A549 (cell line): ENCODE data around the gene GC. TPM values are rescaled to one million over a fixed set of nuclear protein-coding genes. Genes with fewer than 3 reads are reported as not detected.

Experiments
- ATAC-seq, 2 experiments: fragments of 200-7000 bp in 1 of 2; fragments of >200 bp in 1 of 2; cut with Nextera tagmentation in 1 of 2; cut with Tn5 transposase in 1 of 2; 3 replicates each; pipeline versions ENCODE4 v1.8.0 to v1.9.1; 2018 to 2020; ENCODE audit warnings: mild to moderate bottlenecking in 1 of 2, moderate library complexity in 1 of 2
- CTCF ChIA-PET: fragments of 300-600 bp; sonication (Branson Sonifier 250); formaldehyde crosslinking; extraction: SDS; loops from one replicate; lab custom pipeline; 2021; ENCODE audit warnings: antibody characterized with exemption, inconsistent platforms; lab: Yijun Ruan, JAX
- POLR2A ChIA-PET: fragments of 350-600 bp; formaldehyde crosslinking; extraction: SDS; loops from one replicate; lab custom pipeline; 2021; ENCODE audit warnings: antibody characterized with exemption, inconsistent platforms; lab: Yijun Ruan, JAX
- DNase-seq, 2 experiments: peaks; one replicate each; pipeline versions ENCODE4 v3.0.0 to v3.0.0-alpha.2; 2011 to 2016; ENCODE audit warnings: low read depth in 1 of 2, low spot score in 1 of 2
- FAIRE-seq: peaks from 2 replicates; lab custom pipeline; 2011; peaks lifted over from hg19 to GRCh38; lab: Jason Lieb, UNC
- H3K27ac ChIP-seq, 2 experiments: fragments of >200 bp; sonication (Bioruptor Twin); formaldehyde crosslinking; 3 replicates each; pipeline ENCODE4 v1.5.1; 2016 to 2017
- H3K4me1 ChIP-seq: fragments of >200 bp; sonication (Bioruptor Twin); formaldehyde crosslinking; 3 replicates; pipeline ENCODE4 v1.6.1; 2016
- H3K4me2 ChIP-seq: fragments of >200 bp; sonication (Bioruptor Twin); formaldehyde crosslinking; 3 replicates; pipeline ENCODE4 v1.6.1; 2016
- H3K4me3 ChIP-seq: fragments of >200 bp; sonication (Bioruptor Twin); formaldehyde crosslinking; 3 replicates; pipeline ENCODE4 v1.5.1; 2016
- H3K9me3 ChIP-seq: fragments of >200 bp; sonication (Bioruptor Twin); formaldehyde crosslinking; 3 replicates; pipeline ENCODE4 v1.6.1; 2016
- CBX2 ChIP-seq: fragments of 200-600 bp; sonication (generic); IDR thresholded peaks from 2 replicates; pipeline ENCODE4 v1.6.1; 2016; ENCODE audit warnings: low read depth, mild to moderate bottlenecking, borderline replicate concordance
- CBX8 ChIP-seq: fragments of 200-600 bp; sonication (generic); IDR thresholded peaks from 2 replicates; pipeline ENCODE4 v1.6.1; 2016
- CHD2 ChIP-seq: fragments of 150-350 bp; IDR thresholded peaks from 2 replicates; pipeline ENCODE4 v1.6.1; 2014; ENCODE audit warnings: low read length; ENCODE audit not compliant: partially characterized antibody
- EHMT2 ChIP-seq: fragments of 200-600 bp; sonication (generic); IDR thresholded peaks from 2 replicates; pipeline ENCODE4 v1.6.1; 2016; ENCODE audit warnings: antibody characterized with exemption, low read depth, mild to moderate bottlenecking, moderate library complexity
- EP300 ChIP-seq, 2 experiments: fragments of >200 bp; sonication (Bioruptor Twin); formaldehyde crosslinking; IDR thresholded peaks; 2 replicates in 1 of 2; 3 replicates in 1 of 2; pipeline ENCODE4 v1.6.1; 2016 to 2017
- FOSL2 ChIP-seq, 2 experiments: fragments of 450-650 bp in 1 of 2; fragments of >200 bp in 1 of 2; sonication (Bioruptor Twin) in 1 of 2; formaldehyde crosslinking; IDR thresholded peaks; 2 replicates each; pipeline versions ENCODE4 v1.5.0 to v1.6.1; 2016 to 2020; ENCODE audit warnings: mild to moderate bottlenecking in 1 of 2, moderate library complexity in 1 of 2
- GATA3 ChIP-seq: IDR thresholded peaks from 2 replicates; pipeline ENCODE4 v1.6.1; 2012; ENCODE audit warnings: borderline replicate concordance
- HDAC2 ChIP-seq: fragments of 200-600 bp; sonication (generic); IDR thresholded peaks from 2 replicates; pipeline ENCODE4 v1.6.1; 2016
- HOXA7 ChIP-seq: fragments of 250-450 bp; sonication (Bioruptor Pico); IDR thresholded peaks from 2 replicates; pipeline ENCODE4 v1.5.0; 2020; ENCODE audit warnings: mild to moderate bottlenecking, moderate library complexity
- HOXB13 ChIP-seq: fragments of 250-450 bp; sonication (Bioruptor Pico); IDR thresholded peaks from 2 replicates; pipeline ENCODE4 v1.5.0; 2020; ENCODE audit warnings: low read depth, mild to moderate bottlenecking, moderate library complexity
- JUN ChIP-seq, 2 experiments: fragments of >200 bp; sonication (Bioruptor Twin); formaldehyde crosslinking; IDR thresholded peaks; 2 replicates in 1 of 2; 3 replicates in 1 of 2; pipeline ENCODE4 v1.6.1; 2016 to 2017
- KDM1A ChIP-seq: fragments of 200-600 bp; sonication (generic); IDR thresholded peaks from 2 replicates; pipeline ENCODE4 v1.6.1; 2016; ENCODE audit warnings: low read depth, mild to moderate bottlenecking
- KDM5A ChIP-seq: fragments of 200-600 bp; sonication (generic); IDR thresholded peaks from 2 replicates; pipeline ENCODE4 v1.6.1; 2016; ENCODE audit warnings: antibody characterized with exemption, mild to moderate bottlenecking
- MAFK ChIP-seq: fragments of 450-650 bp; IDR thresholded peaks from 2 replicates; pipeline ENCODE4 v1.6.1; 2014; ENCODE audit not compliant: partially characterized antibody
- MAZ ChIP-seq: fragments of 150-350 bp; IDR thresholded peaks from 2 replicates; pipeline ENCODE4 v1.6.1; 2014; ENCODE audit warnings: antibody characterized with exemption, low read depth, low read length, borderline replicate concordance
- MYC ChIP-seq: IDR thresholded peaks from 2 replicates; pipeline ENCODE4 v1.6.1; 2012; ENCODE audit warnings: mild to moderate bottlenecking, inconsistent platforms, low read length, improper control_type of control experiment, borderline replicate concordance
- NFE2L2 ChIP-seq: fragments of 150-350 bp; conservative IDR thresholded peaks from 2 replicates; pipeline ENCODE4 v1.6.1; 2014; ENCODE audit warnings: low read length
- NR3C1 ChIP-seq: fragments of >200 bp; sonication (Bioruptor Twin); formaldehyde crosslinking; IDR thresholded peaks from 3 replicates; pipeline ENCODE4 v1.6.1; 2017
- POLR2A ChIP-seq: IDR thresholded peaks from 2 replicates; pipeline ENCODE4 v1.6.1; 2012; ENCODE audit warnings: mild to moderate bottlenecking, low read length
- RAD21 ChIP-seq, 2 experiments: fragments of >200 bp in 1 of 2; sonication (Bioruptor Twin) in 1 of 2; formaldehyde crosslinking in 1 of 2; IDR thresholded peaks in 1 of 2; conservative IDR thresholded peaks in 1 of 2; 2 replicates in 1 of 2; 3 replicates in 1 of 2; pipeline ENCODE4 v1.6.1; 2012 to 2018; ENCODE audit warnings: inconsistent platforms in 1 of 2
- RARB ChIP-seq: fragments of 250-450 bp; sonication (Bioruptor Pico); IDR thresholded peaks from 2 replicates; pipeline ENCODE4 v1.8.0; 2021; ENCODE audit warnings: mild to moderate bottlenecking, moderate library complexity
- RCOR1 ChIP-seq: fragments of 150-350 bp; IDR thresholded peaks from 2 replicates; pipeline ENCODE4 v1.6.1; 2014; ENCODE audit warnings: antibody characterized with exemption, low read length, low read depth
- TFCP2L1 ChIP-seq: fragments of 250-450 bp; sonication (Bioruptor Pico); IDR thresholded peaks from 2 replicates; pipeline ENCODE4 v1.5.0; 2021; ENCODE audit warnings: mild to moderate bottlenecking
- ZFP36 ChIP-seq: fragments of 450-650 bp; IDR thresholded peaks from 2 replicates; pipeline ENCODE4 v1.6.1; 2014; ENCODE audit warnings: borderline replicate concordance; ENCODE audit not compliant: partially characterized antibody
- WGBS: methylation state at CpG from one replicate; pipeline ENCODE4 v1.1.6; 2017; ENCODE audit errors: missing lambda C conversion rate; 5-methylcytosine and 5-hydroxymethylcytosine counted together
- polyA plus RNA-seq, 4 experiments: library from polyadenylated mRNA; depleted of rRNA in 3 of 4; stranded (reverse); fragments of >200 nt; fragmentation: RNase III in 1 of 4; extraction: RNeasy Plus Mini Kit Qiagen cat#74134 plus additional on column Dnase treatment in 1 of 4; gene quantifications; 2 replicates in 3 of 4; 3 replicates in 1 of 4; pipeline ENCODE4 v1.2.3, GENCODE V29; 2011 to 2017
- TF ChIP-seq, protein P1 (sequence below): fragments of 150-350 bp; IDR thresholded peaks from 2 replicates; pipeline ENCODE4 v1.6.1; 2014; ENCODE audit warnings: low read depth, mild to moderate bottlenecking, low read length
- TF ChIP-seq, protein P2 (sequence below): IDR thresholded peaks from 2 replicates; pipeline ENCODE4 v1.6.1; 2012; ENCODE audit warnings: low read depth, borderline replicate concordance

Gene GC
- polyA plus RNA-seq, 2 of the 4 experiments (the other 2 are of a cell fraction), result not detected

DNA sequence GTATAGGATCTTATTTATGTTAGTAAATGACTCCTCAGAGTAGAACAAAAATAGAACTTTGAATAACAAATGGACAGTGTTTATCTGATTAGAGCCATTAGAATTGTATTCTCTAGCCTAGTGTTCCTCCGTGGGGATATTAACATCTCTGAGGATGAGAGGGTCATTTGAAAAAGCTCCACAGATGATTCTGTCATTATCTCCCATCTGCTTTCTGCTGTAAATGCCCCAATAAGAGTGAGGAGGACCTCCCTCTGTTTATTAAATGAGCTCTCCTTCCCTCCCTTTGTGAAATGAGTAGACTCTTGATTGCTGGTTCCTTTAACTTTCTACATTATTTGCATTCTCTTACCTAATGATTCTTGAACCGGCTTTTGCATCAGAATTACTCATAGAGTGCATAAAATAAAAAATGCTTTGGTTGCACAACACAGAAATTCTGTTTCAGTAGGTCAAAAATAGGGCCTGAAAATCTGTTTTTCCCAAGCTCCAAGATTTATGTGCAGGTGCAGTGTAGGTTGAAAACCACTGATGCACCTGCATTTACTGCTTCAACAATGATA, 18.0 kb downstream of the GC start (continued):
- no peak for TF ChIP-seq GATA3
- no peak for TF ChIP-seq RARB
- no peak for TF ChIP-seq CBX8

DNA sequence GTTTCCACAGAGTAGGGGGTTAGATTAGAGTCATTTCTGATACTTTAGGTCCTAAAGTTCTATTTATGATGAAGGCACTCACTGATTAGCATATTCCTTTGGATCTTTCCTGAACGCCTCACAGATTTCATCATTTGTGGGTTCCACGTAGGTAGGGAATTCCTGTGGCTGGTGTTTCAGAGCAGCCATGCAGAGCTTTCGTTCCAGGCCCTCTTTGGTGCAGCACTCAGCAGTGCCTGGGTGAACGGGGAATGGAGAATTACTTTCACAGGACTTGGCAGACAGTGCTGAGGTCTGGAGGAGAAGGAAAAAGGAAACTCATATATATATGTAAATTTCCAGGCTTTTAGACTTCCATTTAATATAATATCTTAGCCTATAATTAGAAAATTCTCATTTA, 18.5 kb downstream of the GC start:
- no peak overlapping the region for H3K4me2 ChIP-seq
- WGBS, result 17% methylated on average over 4 of the region's 4 CpGs
- DNase-seq, result no peak
- ATAC-seq, result no peak
- no peak for TF ChIP-seq EP300 (IDR thresholded peaks at IDR 0.05)
- TF ChIP-seq HOXA7 (CRISPR knock-in tag), result no peak
- TF ChIP-seq ZFP36, result no peak
- no peak for TF ChIP-seq KDM1A
- no peak for TF ChIP-seq POLR2A
- TF ChIP-seq, all 56 proteins: peak for 0
- H3K4me1 ChIP-seq, result no peaks in the 10 kb centered on the region
- H3K4me3 ChIP-seq, result no peak overlapping the region
- no peak for FAIRE-seq
- ChIA-PET POLR2A (no interaction called here), CTCF (no interaction called here)
- H3K9me3 ChIP-seq, result no peaks in the 10 kb centered on the region
- H3K27ac ChIP-seq, result no peak overlapping the region

DNA sequence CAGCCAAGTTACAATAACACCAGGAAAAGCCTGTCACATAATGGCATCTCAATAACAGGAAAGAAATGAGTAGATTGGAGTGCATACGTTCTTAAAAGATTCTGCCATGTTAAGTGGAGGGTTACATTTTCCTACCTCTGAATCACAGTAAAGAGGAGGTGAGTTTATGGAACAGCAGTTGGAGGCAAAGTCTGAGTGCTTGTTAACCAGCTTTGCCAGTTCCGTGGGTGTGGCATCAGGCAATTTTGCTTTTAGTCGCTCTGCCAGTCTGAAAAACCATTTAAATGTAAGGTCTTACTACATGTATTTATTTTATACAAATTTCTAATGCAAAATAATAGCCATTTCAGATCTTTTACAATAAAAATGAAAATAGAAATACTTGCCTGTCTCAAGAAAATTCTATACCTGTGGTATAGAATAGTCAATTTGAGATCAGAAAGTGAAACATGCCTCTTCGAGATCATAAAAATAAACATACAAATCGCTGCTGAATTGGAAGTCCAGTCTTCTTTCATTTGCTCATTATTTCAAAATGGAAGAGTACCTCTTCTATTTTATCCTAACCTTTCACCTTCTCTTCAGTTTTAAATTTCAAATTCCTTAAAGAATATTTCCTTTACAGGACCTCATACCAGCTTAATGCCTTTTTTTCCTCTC, 31.4 kb downstream of the GC start:
- H3K4me3 ChIP-seq, result no peak overlapping the region
- FAIRE-seq, result no peak
- DNase-seq, result no peak
- ChIA-PET POLR2A (no interaction called here), CTCF (no interaction called here)
- H3K4me2 ChIP-seq, result no peak overlapping the region
- TF ChIP-seq RCOR1 (no peak), EP300 (IDR thresholded peaks at IDR 0.05) (no peak), FOSL2 (IDR thresholded peaks at IDR 0.05) (no peak), FOSL2 (CRISPR knock-in tag; IDR thresholded peaks at IDR 0.05) (no peak), HOXB13 (no peak), NR3C1 (no peak), HDAC2 (no peak)
- H3K4me1 ChIP-seq, result no peaks in the 10 kb centered on the region
- WGBS, result 41% methylated on average over 5 of the region's 5 CpGs
- no peaks in the 10 kb centered on the region for H3K9me3 ChIP-seq
- no peak for ATAC-seq
- H3K27ac ChIP-seq, result no peak overlapping the region

DNA sequence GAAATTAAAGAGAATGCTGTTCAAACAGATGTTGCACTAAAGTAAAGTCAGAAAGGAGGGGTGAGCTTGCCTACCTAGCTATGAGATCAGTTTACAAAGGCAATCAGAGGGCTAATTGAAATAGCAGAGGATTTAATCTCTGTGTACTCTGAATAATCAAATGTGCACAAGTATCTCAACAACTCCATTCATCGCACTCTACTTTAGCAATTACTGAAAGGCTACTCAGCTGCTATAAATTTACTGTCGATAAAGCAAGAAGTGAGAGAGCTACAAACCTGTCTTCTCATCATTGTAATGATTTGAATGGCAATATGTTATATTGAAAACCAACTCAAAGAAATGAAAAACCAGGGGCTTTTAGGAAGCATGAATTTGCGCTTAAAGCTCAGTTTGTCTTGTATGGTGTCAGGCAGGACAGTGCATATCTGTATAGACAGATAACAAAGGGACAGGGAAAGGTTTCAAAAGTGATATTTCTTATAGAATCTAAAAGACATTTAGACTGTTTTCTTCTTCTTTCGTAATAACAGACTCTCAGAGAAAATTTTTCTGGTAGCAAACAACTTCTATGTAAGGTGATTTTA, 34.8 kb downstream of the GC start:
- H3K4me2 ChIP-seq, result no peak overlapping the region
- no peak overlapping the region for H3K27ac ChIP-seq
- ChIA-PET CTCF (no interaction called here), POLR2A (no interaction called here)
- DNase-seq (no peak), ATAC-seq (no peak), FAIRE-seq (no peak)
- TF ChIP-seq NFE2L2 (no peak), ZFP36 (no peak), TFCP2L1 (no peak), CHD2 (no peak), CBX2 (no peak), MAZ (no peak), JUN (IDR thresholded peaks at IDR 0.05) (no peak), MAFK (no peak), HDAC2 (no peak), RAD21 (conservative IDR thresholded peaks at IDR 0.05 in 1 of 2, IDR thresholded peaks at IDR 0.05 in 1 of 2) (no peak), MYC (no peak), EHMT2 (no peak), KDM5A (no peak)
- TF ChIP-seq, protein P1, sequence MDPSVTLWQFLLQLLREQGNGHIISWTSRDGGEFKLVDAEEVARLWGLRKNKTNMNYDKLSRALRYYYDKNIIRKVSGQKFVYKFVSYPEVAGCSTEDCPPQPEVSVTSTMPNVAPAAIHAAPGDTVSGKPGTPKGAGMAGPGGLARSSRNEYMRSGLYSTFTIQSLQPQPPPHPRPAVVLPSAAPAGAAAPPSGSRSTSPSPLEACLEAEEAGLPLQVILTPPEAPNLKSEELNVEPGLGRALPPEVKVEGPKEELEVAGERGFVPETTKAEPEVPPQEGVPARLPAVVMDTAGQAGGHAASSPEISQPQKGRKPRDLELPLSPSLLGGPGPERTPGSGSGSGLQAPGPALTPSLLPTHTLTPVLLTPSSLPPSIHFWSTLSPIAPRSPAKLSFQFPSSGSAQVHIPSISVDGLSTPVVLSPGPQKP, result no peak
- TF ChIP-seq, protein P2, sequence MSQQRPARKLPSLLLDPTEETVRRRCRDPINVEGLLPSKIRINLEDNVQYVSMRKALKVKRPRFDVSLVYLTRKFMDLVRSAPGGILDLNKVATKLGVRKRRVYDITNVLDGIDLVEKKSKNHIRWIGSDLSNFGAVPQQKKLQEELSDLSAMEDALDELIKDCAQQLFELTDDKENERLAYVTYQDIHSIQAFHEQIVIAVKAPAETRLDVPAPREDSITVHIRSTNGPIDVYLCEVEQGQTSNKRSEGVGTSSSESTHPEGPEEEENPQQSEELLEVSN, result no peak
- no peaks in the 10 kb centered on the region for H3K4me1 ChIP-seq
- WGBS, result 49% methylated on average over 4 of the region's 4 CpGs
- no peak overlapping the region for H3K4me3 ChIP-seq
- no peaks in the 10 kb centered on the region for H3K9me3 ChIP-seq
